GM12878 (cell line): ENCODE data around the gene TRIM47.

Experiments
- E2F4 ChIP-seq: IDR thresholded peaks from 2 replicates; pipeline ENCODE4 v1.6.1; 2012; ENCODE audit warnings: low read depth, low read length, improper control_type of control experiment
- EGR1 ChIP-seq, 2 experiments: IDR thresholded peaks; 1 replicate in 1 of 2; 2 replicates in 1 of 2; pipeline ENCODE4 v1.6.1; 2011 to 2012; ENCODE audit warnings: low read depth in 2 of 2, low read length in 2 of 2, borderline replicate concordance in 1 of 2, mild to moderate bottlenecking in 1 of 2, moderate library complexity in 1 of 2
- IRF5 ChIP-seq: fragments of 450-650 bp; IDR thresholded peaks from 2 replicates; pipeline ENCODE4 v1.6.1; 2017; ENCODE audit warnings: borderline replicate concordance
- KDM1A ChIP-seq: fragments of 200-600 bp; sonication (generic); IDR thresholded peaks from 2 replicates; pipeline ENCODE4 v1.6.1; 2016; ENCODE audit warnings: borderline replicate concordance
- LARP7 ChIP-seq: fragments of 450-650 bp; IDR thresholded peaks from 2 replicates; pipeline ENCODE4 v1.6.1; 2017; ENCODE audit warnings: mild to moderate bottlenecking
- NBN ChIP-seq: fragments of 450-650 bp; IDR thresholded peaks from 2 replicates; pipeline ENCODE4 v1.6.1; 2016
- POLR2A ChIP-seq: IDR thresholded peaks from 2 replicates; pipeline ENCODE4 v1.6.1; 2011; ENCODE audit warnings: low read depth, mild to moderate bottlenecking, low read length
- POLR2AphosphoS5 ChIP-seq: IDR thresholded peaks from 2 replicates; pipeline ENCODE4 v1.6.1; 2011; ENCODE audit warnings: mild to moderate bottlenecking, low read length, inconsistent platforms
- REST ChIP-seq: IDR thresholded peaks from 2 replicates; pipeline ENCODE4 v1.6.1; 2012; ENCODE audit warnings: mild to moderate bottlenecking, low read depth, low read length
- ZBTB11 ChIP-seq: fragments of 450-650 bp; formaldehyde crosslinking; IDR thresholded peaks from 2 replicates; pipeline ENCODE4 v1.5.0; 2022; ENCODE audit warnings: mild to moderate bottlenecking, missing genetic modification characterization

- TF ChIP-seq KDM1A (no peak), ZBTB11 (CRISPR knock-in tag) (no peak), POLR2A (0 out of 2 replicates have a peak, but pooled peaks have one; percentile 7), E2F4 (no peak), IRF5 (no peak), REST (no peak), EGR1 (IDR thresholded peaks at IDR 0.05; ENCODE audit: borderline replicate concordance in 1 of 2, low read depth in 2 of 2, low read length in 2 of 2) (no peak), NBN (no peak), LARP7 (no peak), POLR2AphosphoS5 (no peak)
These were observed 20.4 kb upstream of the TRIM47 start for GRCh38 chr17:75898791-75899190.
